ENCODE results near the gene FAIM. TPM values are rescaled to one million over a fixed set of nuclear protein-coding genes. Genes with fewer than 3 reads are reported as not detected.

Gene FAIM
- total RNA-seq, 2 experiments from 2014 or later = 2.2 to 3.4 TPM

DNA sequence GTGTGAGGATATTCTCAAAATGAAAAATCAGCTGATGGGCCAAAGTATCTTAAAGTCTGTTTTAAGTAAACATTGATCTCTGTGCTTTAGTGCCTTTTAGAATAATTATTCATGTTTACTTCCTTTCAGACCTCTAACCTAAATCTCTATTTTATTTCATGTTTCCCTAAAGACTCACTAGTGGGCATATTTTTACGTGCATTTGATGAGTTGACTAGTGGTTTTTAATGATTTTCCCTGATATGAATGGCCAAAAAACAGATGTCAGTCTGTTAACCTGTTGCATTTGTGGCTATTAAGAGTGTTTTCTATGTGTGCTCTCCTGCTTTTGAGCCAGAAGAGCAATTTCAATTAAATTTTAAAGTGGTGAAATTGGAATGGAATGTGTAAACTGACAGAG is 6.9 kb downstream of the FAIM start:
- Mint-ChIP-seq H3K27me3 (ENCODE audit: low read depth) (no peaks in the 10 kb centered on the region), H3K36me3 (ENCODE audit: low read depth) (no peaks in the 10 kb centered on the region), H3K9me3 (no peaks in the 10 kb centered on the region), H3K27ac (no peak overlapping the region), H3K4me3 (no peak overlapping the region), H3K4me1 (ENCODE audit: low read depth) (no peaks in the 10 kb centered on the region)
- CTCF ChIA-PET = interaction anchor here (1.0 kb wide), 1 partner anchor 55 kb away, joined by 3 read pairs; no protein-coding TSS in a partner anchor
- DNase-seq = no peak
- intact Hi-C loops (cut with micrococcal nuclease) = no loop called here

DNA sequence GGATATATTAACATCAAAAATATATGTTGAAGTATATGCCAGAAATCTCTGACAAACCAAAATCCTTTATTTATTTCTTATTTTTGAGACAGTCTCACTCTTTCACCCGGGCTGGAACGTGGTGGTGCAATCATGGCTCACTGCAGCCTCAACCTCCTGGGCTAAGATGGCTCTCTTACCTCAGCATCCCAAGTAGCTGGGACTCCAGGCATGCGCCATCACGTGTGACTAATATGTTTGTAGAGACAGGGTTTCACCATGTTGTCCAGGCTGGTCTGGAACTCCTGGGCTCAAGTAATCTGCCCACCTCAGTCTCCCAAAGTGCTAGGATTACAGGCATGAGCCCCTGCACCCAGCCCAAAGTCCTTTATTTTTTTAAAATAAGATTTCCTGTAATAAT is 11.9 kb downstream of the FAIM start:
- no peaks in the 10 kb centered on the region for H3K27me3 Mint-ChIP-seq (ENCODE audit: low read depth)
- intact Hi-C loops (cut with micrococcal nuclease) = no loop called here
- H3K4me1 Mint-ChIP-seq (ENCODE audit: low read depth) = no peaks in the 10 kb centered on the region
- H3K4me3 Mint-ChIP-seq = no peak overlapping the region
- DNase-seq = no peak
- no peaks in the 10 kb centered on the region for H3K36me3 Mint-ChIP-seq (ENCODE audit: low read depth)
- CTCF ChIA-PET = no interaction called here
- no peak overlapping the region for H3K27ac Mint-ChIP-seq
- H3K9me3 Mint-ChIP-seq = no peaks in the 10 kb centered on the region

DNA sequence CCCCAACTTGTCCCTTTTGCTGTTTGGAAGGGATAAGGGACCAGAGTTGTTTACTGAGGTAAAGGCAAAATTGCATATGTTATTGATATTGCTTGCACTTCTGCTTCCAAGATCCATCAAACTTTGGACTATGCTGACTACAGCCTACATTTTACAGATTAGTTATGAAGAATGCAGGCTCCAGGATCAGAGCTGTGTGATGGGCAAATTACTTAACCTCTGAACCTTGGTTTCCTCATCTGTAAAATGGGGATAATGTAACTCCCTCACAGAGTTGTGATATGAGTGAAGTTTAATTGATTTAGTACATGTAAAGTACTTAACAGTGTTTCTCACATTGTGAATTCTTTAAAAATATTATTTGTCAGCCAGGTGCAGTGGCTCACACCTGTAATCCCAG is 15.9 kb downstream of the FAIM start:
- Mint-ChIP-seq H3K27me3 (ENCODE audit: low read depth) (no peaks in the 10 kb centered on the region), H3K4me3 (no peak overlapping the region), H3K27ac (no peak overlapping the region), H3K9me3 (no peaks in the 10 kb centered on the region), H3K36me3 (ENCODE audit: low read depth) (no peaks in the 10 kb centered on the region), H3K4me1 (ENCODE audit: low read depth) (peaks cover 7% of the 10 kb centered on the region)
- no peak for DNase-seq
- intact Hi-C loops (cut with micrococcal nuclease) = no loop called here
- CTCF ChIA-PET = interaction anchor here (1.4 to 3.0 kb wide), 2 partner anchors 291 to 299 kb away, joined by 4 to 10 read pairs; no protein-coding TSS in a partner anchor

DNA sequence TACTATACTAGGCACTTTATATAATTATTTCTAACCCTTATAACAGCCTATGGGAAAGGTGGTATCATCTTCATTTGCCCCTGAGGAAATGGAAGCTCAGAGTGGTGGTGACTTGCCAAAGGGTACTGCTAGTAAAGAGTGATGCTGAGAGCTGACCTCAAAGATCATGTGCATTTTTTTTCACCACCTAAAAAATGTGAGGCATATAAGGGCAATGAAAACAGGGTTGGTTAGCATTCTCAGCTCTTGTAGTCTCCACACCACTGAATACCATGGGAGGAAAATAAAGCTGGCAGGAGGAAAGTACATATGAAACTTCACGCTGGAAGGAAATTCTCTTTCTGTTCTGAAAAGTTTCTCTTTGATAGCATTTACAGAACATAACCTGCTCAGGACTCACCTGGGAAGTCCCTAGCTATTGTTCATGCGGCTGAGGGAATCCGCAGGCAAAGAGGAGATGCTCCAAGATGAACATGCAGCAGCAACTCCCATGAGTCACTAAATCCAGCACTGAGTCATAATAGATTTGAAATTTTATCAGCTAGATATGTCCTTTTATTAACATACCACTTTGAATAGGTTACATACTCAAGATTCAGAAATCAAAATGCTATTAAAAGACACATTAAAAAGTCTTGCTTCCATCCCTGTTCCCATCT is 17.3 kb downstream of the FAIM start:
- H3K9me3 Mint-ChIP-seq = no peaks in the 10 kb centered on the region
- no peaks in the 10 kb centered on the region for H3K36me3 Mint-ChIP-seq (ENCODE audit: low read depth)
- CTCF ChIA-PET = interaction anchor here (0.6 to 3.0 kb wide), 5 partner anchors 14 to 297 kb away, joined by 3 to 11 read pairs (median 5); no protein-coding TSS in a partner anchor
- DNase-seq = no peak
- no peak overlapping the region for H3K4me3 Mint-ChIP-seq
- H3K4me1 Mint-ChIP-seq (ENCODE audit: low read depth) = peaks cover 7% of the 10 kb centered on the region
- no peaks in the 10 kb centered on the region for H3K27me3 Mint-ChIP-seq (ENCODE audit: low read depth)
- intact Hi-C loops (cut with micrococcal nuclease) = no loop called here
- H3K27ac Mint-ChIP-seq = no peak overlapping the region

DNA sequence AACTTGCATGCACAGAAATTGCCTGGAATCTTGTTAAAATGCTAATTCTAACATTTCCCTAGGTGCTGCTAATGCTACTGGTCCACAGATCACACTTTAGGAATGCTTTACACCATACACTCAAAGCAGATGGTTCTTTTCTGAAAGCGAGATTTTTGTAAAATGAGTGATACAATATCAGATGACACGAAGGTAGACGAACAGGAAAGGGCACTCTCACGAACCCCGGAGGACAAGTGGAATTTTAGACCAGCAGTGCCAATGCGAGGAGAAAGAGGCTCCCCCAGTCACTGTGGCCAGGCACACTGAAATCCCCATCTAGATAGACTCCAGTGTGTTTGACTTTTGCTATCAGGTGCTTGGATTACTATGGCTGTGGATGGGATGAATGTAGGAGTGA is 21.0 kb downstream of the FAIM start:
- DNase-seq = no peak
- no peaks in the 10 kb centered on the region for H3K36me3 Mint-ChIP-seq (ENCODE audit: low read depth)
- H3K9me3 Mint-ChIP-seq = no peaks in the 10 kb centered on the region
- no peak overlapping the region for H3K4me3 Mint-ChIP-seq
- intact Hi-C loops (cut with micrococcal nuclease) = no loop called here
- peaks cover 7% of the 10 kb centered on the region for H3K4me1 Mint-ChIP-seq (ENCODE audit: low read depth)
- CTCF ChIA-PET = no interaction called here
- H3K27ac Mint-ChIP-seq = no peak overlapping the region
- H3K27me3 Mint-ChIP-seq (ENCODE audit: low read depth) = no peaks in the 10 kb centered on the region

DNA sequence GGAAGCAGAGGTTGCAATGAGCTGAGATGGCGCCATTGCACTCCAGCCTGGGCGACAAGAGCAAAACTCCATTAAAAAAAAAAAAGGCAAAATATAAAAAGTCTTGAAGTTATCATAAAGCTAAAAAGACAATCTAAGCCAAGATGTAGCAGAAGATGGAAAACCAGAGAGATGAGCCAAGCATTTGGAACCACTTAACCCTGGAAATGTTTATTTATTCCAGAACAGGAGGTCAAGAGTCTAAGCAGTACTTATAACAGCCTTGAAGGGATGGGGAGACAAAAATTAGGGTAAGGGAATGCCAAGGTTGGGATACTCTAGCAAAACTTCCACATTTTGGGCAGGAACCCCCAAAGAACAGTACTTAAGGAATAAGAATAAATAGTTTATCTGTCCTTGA is 30.1 kb downstream of the FAIM start:
- Mint-ChIP-seq H3K36me3 (ENCODE audit: low read depth) (peaks cover 2% of the 10 kb centered on the region), H3K27ac (peak overlapping the region; percentile 15), H3K9me3 (peaks cover 21% of the 10 kb centered on the region), H3K27me3 (ENCODE audit: low read depth) (no peaks in the 10 kb centered on the region), H3K4me3 (no peak overlapping the region), H3K4me1 (ENCODE audit: low read depth) (no peaks in the 10 kb centered on the region)
- DNase-seq = no peak
- CTCF ChIA-PET = interaction anchor here (0.7 kb wide), 1 partner anchor 167 kb away, joined by 3 read pairs; no protein-coding TSS in a partner anchor
- intact Hi-C loops (cut with micrococcal nuclease) = no loop called here

DNA sequence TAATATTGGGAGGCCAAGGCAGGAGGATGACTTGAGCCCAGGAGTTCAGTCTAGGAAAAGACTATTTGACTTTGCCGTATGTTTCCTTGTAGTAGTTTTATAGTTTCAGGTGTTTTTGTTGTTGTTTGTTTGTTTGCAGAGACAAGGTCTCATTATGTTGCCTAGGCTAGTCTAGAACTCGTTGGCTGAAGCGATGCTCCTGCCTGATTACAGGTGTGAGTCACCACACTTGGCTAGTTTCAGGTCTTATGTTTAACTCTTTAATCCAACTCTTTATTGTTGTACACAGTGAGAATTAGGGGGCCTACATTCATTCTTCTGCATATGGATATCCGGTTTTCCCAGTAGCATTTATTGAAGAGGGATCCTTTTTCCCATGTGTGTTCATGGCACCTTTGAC is 32.0 kb downstream of the FAIM start:
- intact Hi-C loops (cut with micrococcal nuclease) = no loop called here
- no peak for DNase-seq
- peaks cover 2% of the 10 kb centered on the region for H3K36me3 Mint-ChIP-seq (ENCODE audit: low read depth)
- no peak overlapping the region for H3K27ac Mint-ChIP-seq
- H3K4me3 Mint-ChIP-seq = no peak overlapping the region
- CTCF ChIA-PET = no interaction called here
- H3K4me1 Mint-ChIP-seq (ENCODE audit: low read depth) = no peaks in the 10 kb centered on the region
- H3K9me3 Mint-ChIP-seq = peaks cover 34% of the 10 kb centered on the region
- no peaks in the 10 kb centered on the region for H3K27me3 Mint-ChIP-seq (ENCODE audit: low read depth)

DNA sequence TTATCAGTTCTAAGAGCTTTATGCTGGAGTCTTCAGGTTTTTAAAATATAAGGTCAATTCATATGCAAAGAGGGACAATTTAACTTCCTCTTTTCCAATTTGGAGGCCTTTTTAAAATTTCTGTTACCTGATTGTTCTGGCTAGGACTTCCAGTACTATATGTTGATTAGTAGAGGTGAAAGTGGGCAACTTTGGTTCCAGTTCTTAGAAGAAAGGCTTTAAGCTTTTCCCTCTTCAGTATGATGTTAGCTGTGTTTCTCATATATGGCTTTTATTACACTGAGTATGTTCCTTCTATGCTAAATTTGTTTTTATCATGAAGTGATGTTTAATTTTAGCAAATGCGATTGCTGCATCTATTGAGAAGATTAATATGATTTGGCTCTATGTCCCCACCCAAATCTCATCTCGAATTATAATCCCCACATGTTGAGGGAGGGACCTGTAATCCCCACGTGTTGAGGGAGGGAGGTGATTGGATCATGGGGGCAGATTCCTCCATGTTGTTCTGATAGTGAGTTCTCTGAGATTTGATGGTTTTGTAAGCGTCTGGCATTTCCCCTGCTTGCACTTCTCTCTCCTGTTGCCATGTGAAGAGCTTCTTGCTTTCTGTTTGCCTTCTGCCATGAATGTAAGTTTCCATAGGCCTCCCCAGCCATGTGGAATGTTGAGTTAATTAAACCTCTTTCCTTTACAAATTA is 33.8 kb downstream of the FAIM start:
- H3K4me1 Mint-ChIP-seq (ENCODE audit: low read depth) = no peaks in the 10 kb centered on the region
- H3K9me3 Mint-ChIP-seq = peaks cover 42% of the 10 kb centered on the region
- H3K27ac Mint-ChIP-seq = no peak overlapping the region
- no peaks in the 10 kb centered on the region for H3K27me3 Mint-ChIP-seq (ENCODE audit: low read depth)
- CTCF ChIA-PET = no interaction called here
- no peak for DNase-seq
- H3K36me3 Mint-ChIP-seq (ENCODE audit: low read depth) = peaks cover 5% of the 10 kb centered on the region
- H3K4me3 Mint-ChIP-seq = no peak overlapping the region
- intact Hi-C loops (cut with micrococcal nuclease) = no loop called here

DNA sequence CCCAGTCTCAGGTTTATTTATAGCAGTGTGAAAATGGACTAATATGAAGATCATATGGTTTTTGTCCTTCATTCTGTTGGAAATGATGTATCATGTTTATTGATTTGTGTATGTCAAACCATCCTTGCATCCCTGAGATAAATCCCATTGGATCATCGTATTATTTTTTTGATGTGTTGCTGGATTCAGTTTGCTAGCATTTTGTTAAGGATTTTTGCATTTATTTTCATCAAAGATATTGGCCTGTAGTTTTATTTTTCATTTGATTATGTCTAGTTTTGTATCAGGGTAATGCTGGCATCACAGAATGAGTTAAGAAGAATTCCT is 34.3 kb downstream of the FAIM start:
- CTCF ChIA-PET = no interaction called here
- no peak for DNase-seq
- intact Hi-C loops (cut with micrococcal nuclease) = no loop called here
- H3K36me3 Mint-ChIP-seq (ENCODE audit: low read depth) = peaks cover 5% of the 10 kb centered on the region
- no peak overlapping the region for H3K4me3 Mint-ChIP-seq
- H3K27me3 Mint-ChIP-seq (ENCODE audit: low read depth) = no peaks in the 10 kb centered on the region
- H3K4me1 Mint-ChIP-seq (ENCODE audit: low read depth) = no peaks in the 10 kb centered on the region
- H3K27ac Mint-ChIP-seq = no peak overlapping the region
- H3K9me3 Mint-ChIP-seq = peaks cover 45% of the 10 kb centered on the region

DNA sequence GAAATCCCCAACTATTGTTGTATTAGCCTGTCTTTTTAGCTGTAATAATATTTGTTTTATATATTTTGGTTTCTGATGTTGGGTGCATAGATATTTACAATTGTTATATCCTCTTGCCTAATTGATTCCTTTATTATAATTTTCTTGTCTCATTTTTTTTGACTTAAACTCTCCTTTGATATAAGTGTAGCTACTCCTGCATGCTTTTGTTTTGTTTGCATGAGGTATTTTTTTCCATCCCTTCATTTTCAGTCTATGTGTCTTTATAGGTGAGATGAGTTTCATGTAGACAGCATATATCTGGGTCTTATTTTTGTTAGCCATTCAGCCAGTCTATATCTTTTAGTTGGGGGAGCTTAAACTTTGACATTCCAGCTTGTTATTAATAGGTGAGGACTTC is 37.4 kb downstream of the FAIM start:
- peaks cover 46% of the 10 kb centered on the region for H3K9me3 Mint-ChIP-seq
- CTCF ChIA-PET = interaction anchor here (0.9 kb wide), 1 partner anchor 32 kb away, joined by 3 read pairs; no protein-coding TSS in a partner anchor
- intact Hi-C loops (cut with micrococcal nuclease) = no loop called here
- H3K36me3 Mint-ChIP-seq (ENCODE audit: low read depth) = peaks cover 24% of the 10 kb centered on the region
- H3K4me3 Mint-ChIP-seq = no peak overlapping the region
- H3K27ac Mint-ChIP-seq = no peak overlapping the region
- no peak for DNase-seq
- H3K27me3 Mint-ChIP-seq (ENCODE audit: low read depth) = no peaks in the 10 kb centered on the region
- H3K4me1 Mint-ChIP-seq (ENCODE audit: low read depth) = no peaks in the 10 kb centered on the region

DNA sequence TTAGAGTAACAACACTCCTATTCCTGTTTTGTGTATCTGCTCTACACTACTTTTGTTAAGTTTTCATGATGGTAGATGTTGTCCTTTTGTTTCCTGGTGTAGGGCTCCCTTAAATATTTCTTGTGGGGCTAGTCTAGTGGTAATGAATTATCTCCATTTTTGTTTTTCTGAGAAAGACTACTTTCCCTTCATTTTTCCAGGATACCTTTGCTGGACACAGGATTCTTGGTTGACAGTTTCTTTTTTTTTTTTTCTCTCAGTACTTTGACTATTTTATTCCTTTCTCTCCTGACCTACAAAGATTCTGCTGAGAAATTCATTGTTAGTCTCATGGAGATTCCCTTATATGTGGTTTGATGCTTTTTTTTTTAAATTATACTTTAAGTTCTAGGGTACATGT is 37.9 kb downstream of the FAIM start:
- peaks cover 30% of the 10 kb centered on the region for H3K36me3 Mint-ChIP-seq (ENCODE audit: low read depth)
- no peaks in the 10 kb centered on the region for H3K27me3 Mint-ChIP-seq (ENCODE audit: low read depth)
- peaks cover 46% of the 10 kb centered on the region for H3K9me3 Mint-ChIP-seq
- no peak for DNase-seq
- CTCF ChIA-PET = interaction anchor here (0.9 kb wide), 1 partner anchor 32 kb away, joined by 3 read pairs; no protein-coding TSS in a partner anchor
- no peak overlapping the region for H3K4me3 Mint-ChIP-seq
- H3K27ac Mint-ChIP-seq = no peak overlapping the region
- intact Hi-C loops (cut with micrococcal nuclease) = no loop called here
- no peaks in the 10 kb centered on the region for H3K4me1 Mint-ChIP-seq (ENCODE audit: low read depth)

DNA sequence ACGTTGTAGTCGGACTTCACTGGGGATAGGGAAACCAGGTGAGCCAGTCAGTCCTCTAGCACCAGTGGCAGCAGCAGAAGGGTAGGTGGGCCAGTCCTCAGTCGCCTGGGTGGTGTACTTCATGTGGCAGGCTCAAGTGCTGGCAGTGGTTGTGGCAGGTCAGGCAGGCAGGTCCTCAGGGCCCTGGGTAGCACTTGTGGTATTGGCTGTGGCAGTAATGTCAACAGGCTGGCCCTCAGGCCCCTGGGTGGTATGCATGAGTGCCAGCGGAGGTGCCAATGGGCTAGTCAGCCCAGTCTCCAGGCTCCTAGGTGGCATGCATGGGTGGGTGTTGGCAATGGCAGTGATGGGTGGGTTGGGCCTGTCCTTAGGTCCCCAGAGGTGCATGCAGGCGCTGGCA is 40.6 kb downstream of the FAIM start:
- Mint-ChIP-seq H3K4me1 (ENCODE audit: low read depth) (no peaks in the 10 kb centered on the region), H3K36me3 (ENCODE audit: low read depth) (peaks cover 43% of the 10 kb centered on the region), H3K9me3 (peaks cover 30% of the 10 kb centered on the region), H3K4me3 (no peak overlapping the region), H3K27ac (no peak overlapping the region), H3K27me3 (ENCODE audit: low read depth) (no peaks in the 10 kb centered on the region)
- no peak for DNase-seq
- CTCF ChIA-PET = interaction anchor here (1.7 kb wide), 1 partner anchor 267 kb away, joined by 5 read pairs; no protein-coding TSS in a partner anchor
- intact Hi-C loops (cut with micrococcal nuclease) = no loop called here

DNA sequence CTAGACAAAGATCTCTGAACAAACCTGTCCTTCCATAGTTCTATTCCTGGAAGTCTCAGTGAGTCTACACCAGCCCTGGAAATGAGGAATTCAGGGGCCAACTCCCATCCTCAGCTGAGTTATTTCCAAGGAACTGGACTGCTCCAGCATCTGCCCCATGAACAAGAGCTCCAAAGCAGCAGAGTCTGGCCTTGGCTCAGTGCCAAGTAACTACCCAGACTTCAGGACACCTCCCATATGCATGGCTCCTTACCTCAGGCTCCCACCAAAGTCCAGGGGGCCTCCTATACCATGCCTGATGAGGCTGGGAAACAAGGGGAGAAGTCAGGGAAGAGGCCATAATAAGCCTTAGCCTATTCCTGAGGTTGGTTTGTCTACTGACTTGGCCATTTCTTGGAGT is 45.0 kb downstream of the FAIM start:
- peaks cover 70% of the 10 kb centered on the region for H3K36me3 Mint-ChIP-seq (ENCODE audit: low read depth)
- H3K4me3 Mint-ChIP-seq = no peak overlapping the region
- CTCF ChIA-PET = no interaction called here
- no peaks in the 10 kb centered on the region for H3K27me3 Mint-ChIP-seq (ENCODE audit: low read depth)
- peaks cover 5% of the 10 kb centered on the region for H3K9me3 Mint-ChIP-seq
- no peaks in the 10 kb centered on the region for H3K4me1 Mint-ChIP-seq (ENCODE audit: low read depth)
- no peak for DNase-seq
- intact Hi-C loops (cut with micrococcal nuclease) = no loop called here
- H3K27ac Mint-ChIP-seq = no peak overlapping the region
